Right atrium auricular region (tissue), 2 donors: ENCODE data around the gene TXNDC2. TPM values are rescaled to one million over a fixed set of nuclear protein-coding genes. Genes with fewer than 3 reads are reported as not detected.

Experiments
- DNase-seq: peaks from one replicate; pipeline ENCODE4 v3.0.0-alpha.2; 2019; ENCODE audit warnings: low spot score
- H3K27ac ChIP-seq, 2 donors: fragments of 200-600 bp; sonication (generic); 1 replicate in 1 of 2; 2 replicates in 1 of 2; pipeline ENCODE4 v1.5.1; 2016 to 2019
- H3K27me3 ChIP-seq, 2 donors: fragments of 200-600 bp; sonication (generic); one replicate each; pipeline versions ENCODE4 v1.5.1 to v1.6.0; 2017 to 2019
- H3K36me3 ChIP-seq: fragments of 200-600 bp; sonication (generic); one replicate; pipeline ENCODE4 v1.5.1; 2016
- H3K4me1 ChIP-seq, 2 donors: fragments of 200-600 bp; sonication (generic); one replicate each; pipeline versions ENCODE4 v1.5.1 to v1.6.0; 2017 to 2019
- H3K4me3 ChIP-seq, 2 donors: fragments of 200-600 bp; sonication (generic); 1 replicate in 1 of 2; 2 replicates in 1 of 2; pipeline ENCODE4 v1.5.1; 2017 to 2019; ENCODE audit warnings: mild to moderate bottlenecking in 1 of 2, moderate library complexity in 1 of 2
- H3K9me3 ChIP-seq, 2 donors: fragments of 200-600 bp; sonication (generic); one replicate each; pipeline ENCODE4 v1.5.1; 2019
- CTCF ChIP-seq, 2 donors: fragments of 200-600 bp; sonication (generic); IDR thresholded peaks; one replicate each; pipeline ENCODE4 v1.5.1; 2019; ENCODE audit warnings: antibody characterized with exemption in 2 of 2
- total RNA-seq, 2 donors: library from RNA; depleted of rRNA; stranded (reverse); fragments of >200 nt; gene quantifications; one replicate each; pipeline ENCODE4 v1.1.0, GENCODE V29; 2016

TXNDC2 gene
- total RNA-seq, 2 donors from 2014 or later: not detected

- H3K27ac ChIP-seq: peak overlapping the region; percentile 69 to 77
- H3K36me3 ChIP-seq: no peaks in the 10 kb centered on the region
- H3K9me3 ChIP-seq: no peaks in the 10 kb centered on the region
- TF ChIP-seq CTCF (IDR thresholded peaks at IDR 0.05): no peak
- no peak overlapping the region for H3K4me3 ChIP-seq
- no peaks in the 10 kb centered on the region for H3K27me3 ChIP-seq
- DNase-seq: no peak
- H3K4me1 ChIP-seq: peaks cover 0 to 41% of the 10 kb centered on the region in 2 donors
Observed at GRCh38 chr18:9850309-9850708, 35.5 kb upstream of the TXNDC2 start.

- H3K27me3 ChIP-seq: no peaks in the 10 kb centered on the region
- H3K4me3 ChIP-seq: no peak overlapping the region
- no peaks in the 10 kb centered on the region for H3K9me3 ChIP-seq
- no peak for TF ChIP-seq CTCF (IDR thresholded peaks at IDR 0.05)
- no peaks in the 10 kb centered on the region for H3K36me3 ChIP-seq
- no peak overlapping the region for H3K27ac ChIP-seq
- peaks cover 0 to 36% of the 10 kb centered on the region in 2 donors for H3K4me1 ChIP-seq
- no peak for DNase-seq
Observed at GRCh38 chr18:9851511-9851910, 34.3 kb upstream of the TXNDC2 start.

GRCh38 chr18:9852266-9853081 is 33.3 kb upstream of the TXNDC2 start:
- Histone ChIP-seq H3K36me3 (no peaks in the 10 kb centered on the region), H3K27ac (no peak overlapping the region), H3K27me3 (no peaks in the 10 kb centered on the region), H3K4me3 (no peak overlapping the region), H3K9me3 (no peaks in the 10 kb centered on the region), H3K4me1 (peaks cover 0 to 28% of the 10 kb centered on the region in 2 donors)
- TF ChIP-seq CTCF (IDR thresholded peaks at IDR 0.05): no peak
- DNase-seq: no peak

GRCh38 chr18:9854801-9855676 is 30.7 kb upstream of the TXNDC2 start:
- TF ChIP-seq CTCF (IDR thresholded peaks at IDR 0.05): no peak
- peaks cover 0 to 25% of the 10 kb centered on the region in 2 donors for H3K4me1 ChIP-seq
- no peaks in the 10 kb centered on the region for H3K36me3 ChIP-seq
- H3K27me3 ChIP-seq: no peaks in the 10 kb centered on the region
- DNase-seq: no peak
- no peaks in the 10 kb centered on the region for H3K9me3 ChIP-seq
- peak overlapping the region in 1 of 2 donors; percentile 7 for H3K27ac ChIP-seq
- no peak overlapping the region for H3K4me3 ChIP-seq

GRCh38 chr18:9855681-9856080 is 30.1 kb upstream of the TXNDC2 start:
- no peaks in the 10 kb centered on the region for H3K9me3 ChIP-seq
- no peak overlapping the region for H3K4me3 ChIP-seq
- no peak overlapping the region for H3K27ac ChIP-seq
- no peaks in the 10 kb centered on the region for H3K36me3 ChIP-seq
- H3K4me1 ChIP-seq: peaks cover 0 to 18% of the 10 kb centered on the region in 2 donors
- no peaks in the 10 kb centered on the region for H3K27me3 ChIP-seq
- DNase-seq: no peak
- no peak for TF ChIP-seq CTCF (IDR thresholded peaks at IDR 0.05)
